H1 (cell line): ENCODE data around the gene LRRC18. TPM values are rescaled to one million over a fixed set of nuclear protein-coding genes. Genes with fewer than 3 reads are reported as not detected.

ENCODE experiments used
- CTCF ChIA-PET: fragments of 300-600 bp; sonication (Branson Sonifier 250); formaldehyde crosslinking; loops from one replicate; lab custom pipeline; 2021; ENCODE audit not compliant: partially characterized antibody; lab: Charles Lee
- POLR2A ChIA-PET: fragments of 300-600 bp; sonication (Branson Sonifier 250); formaldehyde crosslinking; loops from one replicate; lab custom pipeline; 2021; ENCODE audit warnings: inconsistent platforms; ENCODE audit not compliant: partially characterized antibody; lab: Charles Lee
- DNase-seq, 2 experiments: peaks; one replicate each; pipeline versions ENCODE4 v3.0.0 to v3.0.0-alpha.2; 2010 to 2022; ENCODE audit warnings: low spot score in 2 of 2, low read depth in 1 of 2, mixed read lengths in 1 of 2
- FAIRE-seq: peaks from 2 replicates; lab custom pipeline; 2011; peaks lifted over from hg19 to GRCh38; lab: Jason Lieb, UNC
- H2AFZ ChIP-seq: 2 replicates; pipeline ENCODE4 v1.8.1; 2012; ENCODE audit warnings: low read length, inconsistent platforms
- H2AK5ac ChIP-seq: 2 replicates; pipeline ENCODE4 v1.6.1; 2013; ENCODE audit warnings: low read depth, low read length
- H2BK120ac ChIP-seq: replicated peaks from 2 replicates; pipeline ENCODE3; 2013; ENCODE audit warnings: low read depth, low read length, inconsistent platforms
- H2BK12ac ChIP-seq: 2 replicates; pipeline ENCODE4 v1.6.1; 2013; ENCODE audit warnings: low read depth, low read length
- H2BK15ac ChIP-seq: 2 replicates; pipeline ENCODE4 v1.6.1; 2013; ENCODE audit warnings: low read length
- H2BK20ac ChIP-seq: 2 replicates; pipeline ENCODE4 v1.6.1; 2013; ENCODE audit warnings: low read length
- H2BK5ac ChIP-seq: 2 replicates; pipeline ENCODE4 v1.6.1; 2013; ENCODE audit warnings: low read depth, low read length
- H3K14ac ChIP-seq: 2 replicates; pipeline ENCODE4 v1.6.1; 2013; ENCODE audit warnings: inconsistent platforms; ENCODE audit not compliant: insufficient read length
- H3K18ac ChIP-seq: 2 replicates; pipeline ENCODE4 v1.6.1; 2013; ENCODE audit warnings: low read length; ENCODE audit errors: extremely low read depth
- H3K23ac ChIP-seq: 2 replicates; pipeline ENCODE4 v1.6.1; 2013; ENCODE audit warnings: inconsistent platforms; ENCODE audit not compliant: insufficient read length
- H3K23me2 ChIP-seq: 2 replicates; pipeline ENCODE4 v1.6.1; 2013; ENCODE audit warnings: low read depth, low read length
- H3K27ac ChIP-seq: 2 replicates; pipeline ENCODE4 v1.6.1; 2011; ENCODE audit warnings: low read depth, low read length, inconsistent platforms
- H3K27me3 ChIP-seq, 4 experiments: replicated peaks in 1 of 4; 1 replicate in 1 of 4; 2 replicates in 3 of 4; pipeline versions ENCODE4 v1.6.1 to v1.8.1; 2011 to 2013; ENCODE audit warnings: low read length in 3 of 4, mild to moderate bottlenecking in 3 of 4, inconsistent platforms in 2 of 4, mixed read lengths in 2 of 4, moderate library complexity in 1 of 4; ENCODE audit not compliant: control insufficient read depth in 3 of 4, insufficient read depth in 3 of 4; ENCODE audit errors: extremely low read depth in 1 of 4
- H3K36me3 ChIP-seq, 4 experiments: 2 replicates each; pipeline versions ENCODE4 v1.6.1 to v1.8.1; 2011 to 2013; ENCODE audit warnings: mild to moderate bottlenecking in 4 of 4, low read length in 3 of 4, moderate library complexity in 2 of 4, control low read depth in 1 of 4, inconsistent platforms in 1 of 4; ENCODE audit not compliant: insufficient read depth in 4 of 4, control insufficient read depth in 2 of 4
- H3K4ac ChIP-seq: replicated peaks from 2 replicates; pipeline ENCODE3; 2013; ENCODE audit warnings: low read length, low read depth, mixed read lengths, inconsistent platforms; ENCODE audit not compliant: insufficient read length
- H3K4me1 ChIP-seq, 4 experiments: replicated peaks in 1 of 4; 1 replicate in 1 of 4; 2 replicates in 3 of 4; pipeline versions ENCODE4 v1.6.1 to v1.8.1; 2011 to 2013; ENCODE audit warnings: low read length in 3 of 4, inconsistent platforms in 2 of 4, mixed read lengths in 1 of 4; ENCODE audit not compliant: insufficient read depth in 4 of 4, control insufficient read depth in 3 of 4
- H3K4me2 ChIP-seq, 2 experiments: 2 replicates each; pipeline versions ENCODE4 v1.6.1 to v1.8.1; 2011 to 2013; ENCODE audit warnings: low read depth in 2 of 2, low read length in 2 of 2, control low read depth in 1 of 2, inconsistent platforms in 1 of 2, mild to moderate bottlenecking in 1 of 2; ENCODE audit not compliant: insufficient read depth in 1 of 2
- H3K4me3 ChIP-seq, 4 experiments: fragments of 200-600, 300-600 bp in 1 of 4; sonication (generic), shearing (Covaris generic), sonication (Bioruptor Twin) in 1 of 4; 2 replicates each; pipeline versions ENCODE4 v1.5.1 to v1.8.1; 2011 to 2016; ENCODE audit warnings: low read length in 4 of 4, low read depth in 3 of 4, control low read depth in 2 of 4, inconsistent platforms in 2 of 4, mild to moderate bottlenecking in 2 of 4, mixed read lengths in 1 of 4, moderate library complexity in 1 of 4; ENCODE audit not compliant: insufficient read depth in 2 of 4; ENCODE audit errors: extremely low read depth in 1 of 4
- H3K56ac ChIP-seq: replicated peaks from 2 replicates; pipeline ENCODE3; 2013; ENCODE audit warnings: low read depth, mild to moderate bottlenecking, mixed read lengths, low read length, inconsistent platforms; ENCODE audit not compliant: insufficient read length
- H3K79me1 ChIP-seq: 2 replicates; pipeline ENCODE4 v1.6.1; 2013; ENCODE audit warnings: low read depth, low read length, control low read depth
- H3K79me2 ChIP-seq, 2 experiments: 2 replicates each; pipeline versions ENCODE4 v1.6.1 to v1.8.1; 2012 to 2013; ENCODE audit warnings: low read length in 2 of 2, mild to moderate bottlenecking in 2 of 2, inconsistent platforms in 1 of 2; ENCODE audit not compliant: insufficient read depth in 2 of 2, control insufficient read depth in 1 of 2
- H3K9ac ChIP-seq, 4 experiments: replicated peaks in 1 of 4; 1 replicate in 1 of 4; 2 replicates in 3 of 4; pipeline versions ENCODE4 v1.6.1 to v1.8.1; 2011 to 2013; ENCODE audit warnings: low read depth in 3 of 4, low read length in 3 of 4, control low read depth in 2 of 4, mild to moderate bottlenecking in 2 of 4, moderate library complexity in 2 of 4, inconsistent platforms in 1 of 4; ENCODE audit errors: extremely low read depth in 1 of 4
- H3K9me3 ChIP-seq, 2 experiments: 2 replicates each; pipeline versions ENCODE4 v1.6.1 to v1.8.1; 2012 to 2013; ENCODE audit warnings: mild to moderate bottlenecking in 2 of 2, moderate library complexity in 2 of 2, control low read depth in 1 of 2, inconsistent platforms in 1 of 2, low read depth in 1 of 2, low read length in 1 of 2, mixed read lengths in 1 of 2; ENCODE audit not compliant: insufficient read depth in 2 of 2
- H4K20me1 ChIP-seq, 2 experiments: replicated peaks in 1 of 2; 2 replicates each; pipeline versions ENCODE3 to v1.8.1; 2011 to 2013; ENCODE audit warnings: inconsistent platforms in 2 of 2, low read length in 2 of 2, mild to moderate bottlenecking in 1 of 2; ENCODE audit not compliant: insufficient read depth in 2 of 2, control insufficient read depth in 1 of 2
- H4K5ac ChIP-seq: 2 replicates; pipeline ENCODE4 v1.6.1; 2013; ENCODE audit warnings: low read length, low read depth, mixed read lengths, inconsistent platforms; ENCODE audit not compliant: insufficient read length
- H4K8ac ChIP-seq: 2 replicates; pipeline ENCODE4 v1.8.0; 2013; ENCODE audit warnings: mild to moderate bottlenecking, moderate library complexity, low read length, inconsistent platforms; ENCODE audit not compliant: insufficient read depth; ENCODE audit errors: extremely low read depth
- H4K91ac ChIP-seq: replicated peaks from 2 replicates; pipeline ENCODE3; 2013; ENCODE audit warnings: low read length, mixed read lengths, inconsistent platforms; ENCODE audit not compliant: insufficient read length
- BACH1 ChIP-seq: IDR thresholded peaks from 2 replicates; pipeline ENCODE4 v1.6.1; 2012; ENCODE audit warnings: low read length, improper control_type of control experiment
- BRCA1 ChIP-seq: IDR thresholded peaks from 2 replicates; pipeline ENCODE4 v1.6.1; 2012; ENCODE audit warnings: low read depth, low read length, improper control_type of control experiment
- CEBPB ChIP-seq: IDR thresholded peaks from 2 replicates; pipeline ENCODE4 v1.6.1; 2012; ENCODE audit warnings: low read depth, low read length
- EGR1 ChIP-seq: IDR thresholded peaks from 2 replicates; pipeline ENCODE4 v1.6.1; 2011; ENCODE audit warnings: low read depth, low read length, borderline replicate concordance
- EP300 ChIP-seq, 2 experiments: IDR thresholded peaks; 1 replicate in 1 of 2; 2 replicates in 1 of 2; pipeline ENCODE4 v1.6.1; 2011 to 2012; ENCODE audit warnings: low read depth in 2 of 2, low read length in 2 of 2, mild to moderate bottlenecking in 2 of 2, borderline replicate concordance in 1 of 2, inconsistent platforms in 1 of 2, moderate library complexity in 1 of 2
- FOSL1 ChIP-seq: IDR thresholded peaks from 2 replicates; pipeline ENCODE4 v1.6.1; 2011; ENCODE audit warnings: mild to moderate bottlenecking, low read depth, low read length, moderate library complexity; ENCODE audit not compliant: insufficient read depth
- JUN ChIP-seq: IDR thresholded peaks from 2 replicates; pipeline ENCODE4 v1.6.1; 2011; ENCODE audit warnings: low read depth, mild to moderate bottlenecking, improper control_type of control experiment, low read length
- RAD21 ChIP-seq, 2 experiments: IDR thresholded peaks in 1 of 2; conservative IDR thresholded peaks in 1 of 2; 2 replicates each; pipeline ENCODE4 v1.6.1; 2011; ENCODE audit warnings: low read depth in 2 of 2, low read length in 2 of 2, improper control_type of control experiment in 1 of 2, inconsistent platforms in 1 of 2, mild to moderate bottlenecking in 1 of 2, moderate library complexity in 1 of 2
- SIN3A ChIP-seq, 2 experiments: IDR thresholded peaks in 1 of 2; conservative IDR thresholded peaks in 1 of 2; 2 replicates each; pipeline ENCODE4 v1.6.1; 2011 to 2012; ENCODE audit warnings: low read length in 2 of 2, improper control_type of control experiment in 1 of 2, low read depth in 1 of 2, mild to moderate bottlenecking in 1 of 2
- SUZ12 ChIP-seq: fragments of 200-600 bp; sonication (generic); IDR thresholded peaks from 2 replicates; pipeline ENCODE4 v1.6.1; 2012; ENCODE audit warnings: mild to moderate bottlenecking, inconsistent platforms, low read length, moderate library complexity, mixed read lengths
- TBP ChIP-seq: IDR thresholded peaks from 2 replicates; pipeline ENCODE4 v1.6.1; 2011; ENCODE audit warnings: low read depth, low read length, improper control_type of control experiment
- TCF12 ChIP-seq: IDR thresholded peaks from 2 replicates; pipeline ENCODE4 v1.6.1; 2011; ENCODE audit warnings: low read depth, mild to moderate bottlenecking, low read length
- YY1 ChIP-seq: IDR thresholded peaks from 2 replicates; pipeline ENCODE4 v1.6.1; 2011; ENCODE audit warnings: low read depth, mild to moderate bottlenecking, low read length
- WGBS, 2 experiments: shearing (Covaris generic) in 1 of 2; methylation state at CpG; one replicate each; pipeline versions ENCODE4 v1.1.6 to v1.1.7; 2013 to 2015; ENCODE audit warnings: low lambda C conversion rate in 2 of 2, mixed read lengths in 2 of 2, inconsistent platforms in 1 of 2, low coverage in 1 of 2, missing lambda C conversion rate in 1 of 2; ENCODE audit not compliant: insufficient replicate concordance in 2 of 2, insufficient coverage in 1 of 2, insufficient read length in 1 of 2; ENCODE audit errors: extremely low coverage in 1 of 2, missing lambda C conversion rate in 1 of 2; 5-methylcytosine and 5-hydroxymethylcytosine counted together
- polyA plus RNA-seq, 7 experiments: library from polyadenylated mRNA; depleted of rRNA in 3 of 7; stranded (reverse) in 5 of 7; unstranded in 2 of 7; fragments of >200 nt in 5 of 7; fragments of 200-250 nt in 2 of 7; gene quantifications; 1 replicate in 5 of 7; 2 replicates in 1 of 7; 4 replicates in 1 of 7; pipeline versions ENCODE4 v1.2.1 to v1.2.3, GENCODE V29; 2011 to 2013; ENCODE audit warnings: missing spikeins in 2 of 7, mixed read lengths in 2 of 7
- total RNA-seq: library from RNA; stranded (reverse); fragmentation: NEBNext Ultra II Directional; extraction: Animal tissue kit (Norgen Biotek cat#: 25700); gene quantifications from 2 replicates; pipeline ENCODE4 v1.2.1, GENCODE V29; 2021

LRRC18 gene
- total and polyA plus RNA-seq, 2 of the 8 experiments (the other 6 are each of a cell fraction or from before 2014, with no cell fraction given) = not detected

- no peak overlapping the region for H2AFZ ChIP-seq
- H3K79me2 ChIP-seq = no peaks in the 10 kb centered on the region
- H2BK15ac ChIP-seq = no peak overlapping the region
- H3K27me3 ChIP-seq = no peaks in the 10 kb centered on the region
- H2BK5ac ChIP-seq = no peak overlapping the region
- H3K79me1 ChIP-seq = no peaks in the 10 kb centered on the region
- H2BK12ac ChIP-seq = no peak overlapping the region
- H4K91ac ChIP-seq = no peak overlapping the region
- H3K9ac ChIP-seq = no peak overlapping the region
- no peaks in the 10 kb centered on the region for H3K9me3 ChIP-seq
- no peak for FAIRE-seq
- no peak overlapping the region for H3K4ac ChIP-seq
- H3K23me2 ChIP-seq = no peaks in the 10 kb centered on the region
- no peak overlapping the region for H3K4me3 ChIP-seq
- H3K18ac ChIP-seq = no peak overlapping the region
- H4K5ac ChIP-seq = no peak overlapping the region
- WGBS, 2 experiments = 96% methylated on average over 2 of the region's 2 CpGs; no CpG with 5 or more reads in 1 of the 2 experiments
- no peaks in the 10 kb centered on the region for H4K20me1 ChIP-seq
- TF ChIP-seq TCF12 (no peak), BRCA1 (no peak), FOSL1 (no peak), JUN (no peak), CEBPB (no peak), SUZ12 (no peak), EP300 (IDR thresholded peaks at IDR 0.05; ENCODE audit: borderline replicate concordance in 1 of 2, low read depth in 2 of 2, low read length in 2 of 2) (no peak), TBP (no peak), BACH1 (no peak), RAD21 (IDR thresholded peaks at IDR 0.05 in 1 of 2, conservative IDR thresholded peaks at IDR 0.05 in 1 of 2; ENCODE audit: low read depth in 2 of 2, low read length in 2 of 2) (no peak), EGR1 (no peak), YY1 (no peak), SIN3A (conservative IDR thresholded peaks at IDR 0.05 in 1 of 2, IDR thresholded peaks at IDR 0.05 in 1 of 2; ENCODE audit: low read depth in 1 of 2, low read length in 2 of 2) (no peak)
- H2AK5ac ChIP-seq = no peak overlapping the region
- ChIA-PET POLR2A (no interaction called here), CTCF (interaction anchor here (0.7 to 1.8 kb wide), 7 partner anchors 15 to 640 kb away, joined by 3 to 7 read pairs (median 3); no protein-coding TSS in a partner anchor)
- H3K27ac ChIP-seq = no peak overlapping the region
- peaks cover 0 to 2% (median 0%) of the 10 kb centered on the region in 4 experiments; a peak in 1 of 7 replicates for H3K4me1 ChIP-seq
- DNase-seq = peak in 1 of 2 experiments; percentile 13
- no peak overlapping the region for H2BK20ac ChIP-seq
- no peak overlapping the region for H3K14ac ChIP-seq
- H4K8ac ChIP-seq = no peak overlapping the region; the same call in 1 of the 2 replicates
- no peak overlapping the region for H3K23ac ChIP-seq
- no peaks in the 10 kb centered on the region for H3K36me3 ChIP-seq
- H3K56ac ChIP-seq = no peak overlapping the region
- H3K4me2 ChIP-seq = no peak overlapping the region
- H2BK120ac ChIP-seq = no peak overlapping the region
These were observed 56.8 kb downstream of the LRRC18 start for GRCh38 chr10:48882881-48883280.
